Measurements from ENCODE around the gene LOXL1.

LOXL1 gene

GRCh38 chr15:73945130-73945508 lies 18.9 kb downstream of the LOXL1 start:
- Histone ChIP-seq H3K27me3 (no peaks in the 10 kb centered on the region), H3K4me1 (peaks cover 22% of the 10 kb centered on the region), H3K9me3 (no peaks in the 10 kb centered on the region), H3K4me3 (ENCODE audit: low read depth, low read length) (no peak overlapping the region), H3K36me3 (no peaks in the 10 kb centered on the region)
- DNase-seq, result peak; percentile 84
- TF ChIP-seq CTCF (IDR thresholded peaks at IDR 0.05; ENCODE audit: low read depth, low read length), result no peak

- H3K4me1 ChIP-seq, result peaks cover 21% of the 10 kb centered on the region
- no peaks in the 10 kb centered on the region for H3K36me3 ChIP-seq
- no peak overlapping the region for H3K4me3 ChIP-seq (ENCODE audit: low read depth, low read length)
- H3K9me3 ChIP-seq, result no peaks in the 10 kb centered on the region
- TF ChIP-seq CTCF (IDR thresholded peaks at IDR 0.05; ENCODE audit: low read depth, low read length), result no peak
- no peak for DNase-seq
- no peaks in the 10 kb centered on the region for H3K27me3 ChIP-seq
These were observed 19.9 kb downstream of the LOXL1 start for GRCh38 chr15:73946046-73946721.

- TF ChIP-seq CTCF (IDR thresholded peaks at IDR 0.05; ENCODE audit: low read depth, low read length), result no peak
- Histone ChIP-seq H3K36me3 (no peaks in the 10 kb centered on the region), H3K27me3 (no peaks in the 10 kb centered on the region), H3K9me3 (no peaks in the 10 kb centered on the region), H3K4me1 (peaks cover 26% of the 10 kb centered on the region), H3K4me3 (ENCODE audit: low read depth, low read length) (no peak overlapping the region)
- peak; percentile 8 for DNase-seq
These were observed 20.6 kb downstream of the LOXL1 start for GRCh38 chr15:73946795-73947370.

- no peak for TF ChIP-seq CTCF (IDR thresholded peaks at IDR 0.05; ENCODE audit: low read depth, low read length)
- H3K27me3 ChIP-seq, result no peaks in the 10 kb centered on the region
- peaks cover 28% of the 10 kb centered on the region for H3K4me1 ChIP-seq
- DNase-seq, result no peak
- H3K4me3 ChIP-seq (ENCODE audit: low read depth, low read length), result no peak overlapping the region
- no peaks in the 10 kb centered on the region for H3K9me3 ChIP-seq
- no peaks in the 10 kb centered on the region for H3K36me3 ChIP-seq
These were observed 21.4 kb downstream of the LOXL1 start for GRCh38 chr15:73947651-73948050.

- H3K9me3 ChIP-seq, result no peaks in the 10 kb centered on the region
- H3K27me3 ChIP-seq, result no peaks in the 10 kb centered on the region
- H3K4me1 ChIP-seq, result peaks cover 28% of the 10 kb centered on the region
- DNase-seq, result no peak
- H3K36me3 ChIP-seq, result no peaks in the 10 kb centered on the region
- TF ChIP-seq CTCF (IDR thresholded peaks at IDR 0.05; ENCODE audit: low read depth, low read length), result no peak
- no peak overlapping the region for H3K4me3 ChIP-seq (ENCODE audit: low read depth, low read length)
These were observed 22.1 kb downstream of the LOXL1 start for GRCh38 chr15:73948396-73948795.

GRCh38 chr15:73948982-73949381 lies 22.7 kb downstream of the LOXL1 start:
- Histone ChIP-seq H3K9me3 (no peaks in the 10 kb centered on the region), H3K4me3 (ENCODE audit: low read depth, low read length) (no peak overlapping the region), H3K4me1 (peaks cover 27% of the 10 kb centered on the region), H3K36me3 (no peaks in the 10 kb centered on the region), H3K27me3 (no peaks in the 10 kb centered on the region)
- no peak for TF ChIP-seq CTCF (IDR thresholded peaks at IDR 0.05; ENCODE audit: low read depth, low read length)
- DNase-seq, result no peak

Data from BE2C (cell line).